HFFc6 (cell line): Measurements from ENCODE around the gene SPSB3. TPM values are rescaled to one million over a fixed set of nuclear protein-coding genes. Genes with fewer than 3 reads are reported as not detected.

Experiments
- DNase-seq: peaks from one replicate; pipeline ENCODE4 v3.0.0-alpha.2; 2018
- H3K27ac Mint-ChIP-seq: 2 replicates; pipeline ENCODE4 v1.8.0; 2020; ENCODE audit warnings: mild to moderate bottlenecking, mixed read lengths
- H3K27me3 Mint-ChIP-seq: 2 replicates; pipeline ENCODE4 v1.8.0; 2021; ENCODE audit warnings: mild to moderate bottlenecking, moderate library complexity, mixed read lengths; ENCODE audit not compliant: insufficient read depth
- H3K36me3 Mint-ChIP-seq: 2 replicates; pipeline ENCODE4 v1.8.0; 2021; ENCODE audit warnings: low read depth, mixed read lengths
- H3K4me1 Mint-ChIP-seq: 2 replicates; pipeline ENCODE4 v1.8.0; 2020; ENCODE audit warnings: low read depth, mixed read lengths
- H3K4me3 Mint-ChIP-seq: 2 replicates; pipeline ENCODE4 v1.8.0; 2020; ENCODE audit warnings: mild to moderate bottlenecking, moderate library complexity, mixed read lengths
- H3K9me3 Mint-ChIP-seq: 2 replicates; pipeline ENCODE4 v1.8.0; 2020; ENCODE audit warnings: mild to moderate bottlenecking, mixed read lengths
- total RNA-seq, 6 experiments: library from RNA; stranded (reverse); fragmentation: NEBNext Ultra II Directional; extraction: Animal tissue kit (Norgen Biotek cat#: 25700); gene quantifications; 2 replicates in 1 of 6; 3 replicates in 5 of 6; pipeline ENCODE4 v1.2.3, GENCODE V29; 2021
- TF ChIP-seq, protein P1 (sequence below): fragments of 200-600 bp; sonication (generic); IDR thresholded peaks from 2 replicates; pipeline ENCODE4 v1.5.0; 2021; ENCODE audit warnings: antibody characterized with exemption, mild to moderate bottlenecking

SPSB3 gene
- total RNA-seq, 6 experiments from 2014 or later = 12.3 to 15.8 (median 13.9) TPM

DNA sequence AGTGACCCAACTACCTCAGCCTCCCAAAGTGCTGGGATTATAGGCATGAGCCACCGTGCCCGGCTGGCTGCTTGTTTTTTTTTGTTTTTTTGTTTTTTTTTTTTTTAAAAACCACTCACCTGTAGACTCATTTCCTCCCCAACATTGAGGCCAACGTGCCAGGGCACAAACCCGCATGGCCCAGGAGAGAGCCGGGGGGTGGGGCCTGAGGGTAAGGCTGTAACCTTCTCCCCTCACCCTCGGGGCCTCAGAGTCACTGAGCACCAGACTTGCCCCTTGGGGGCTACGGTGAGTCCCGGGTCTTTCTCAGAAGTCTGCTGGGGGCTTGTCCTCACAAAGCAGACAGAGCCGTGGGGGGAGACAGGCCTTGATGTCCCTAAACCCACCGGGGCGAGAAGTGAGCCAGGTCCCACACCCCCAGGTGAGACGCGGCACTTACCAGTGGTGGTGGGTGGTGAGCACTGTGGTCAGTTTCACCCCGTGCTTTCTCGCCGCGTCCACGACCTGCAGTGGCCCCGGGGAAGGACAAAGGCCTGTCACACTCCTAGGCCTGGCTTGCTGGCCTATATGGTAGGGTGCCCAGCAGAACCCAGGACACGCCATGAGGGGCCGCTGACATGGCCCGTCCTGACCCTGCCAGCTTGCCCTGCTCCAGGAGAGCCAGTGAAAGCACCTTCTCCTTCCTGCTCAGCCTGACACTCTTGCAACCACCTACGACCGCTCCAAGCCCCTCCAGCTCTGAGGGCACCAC lies 39.7 kb upstream of the SPSB3 start:
- Mint-ChIP-seq H3K27me3 (peaks cover 3% of the 10 kb centered on the region; the same call in 1 of the 2 replicates), H3K4me3 (no peak overlapping the region), H3K9me3 (no peaks in the 10 kb centered on the region), H3K27ac (no peak overlapping the region), H3K4me1 (peaks cover 13% of the 10 kb centered on the region), H3K36me3 (no peaks in the 10 kb centered on the region)
- TF ChIP-seq, protein P1, sequence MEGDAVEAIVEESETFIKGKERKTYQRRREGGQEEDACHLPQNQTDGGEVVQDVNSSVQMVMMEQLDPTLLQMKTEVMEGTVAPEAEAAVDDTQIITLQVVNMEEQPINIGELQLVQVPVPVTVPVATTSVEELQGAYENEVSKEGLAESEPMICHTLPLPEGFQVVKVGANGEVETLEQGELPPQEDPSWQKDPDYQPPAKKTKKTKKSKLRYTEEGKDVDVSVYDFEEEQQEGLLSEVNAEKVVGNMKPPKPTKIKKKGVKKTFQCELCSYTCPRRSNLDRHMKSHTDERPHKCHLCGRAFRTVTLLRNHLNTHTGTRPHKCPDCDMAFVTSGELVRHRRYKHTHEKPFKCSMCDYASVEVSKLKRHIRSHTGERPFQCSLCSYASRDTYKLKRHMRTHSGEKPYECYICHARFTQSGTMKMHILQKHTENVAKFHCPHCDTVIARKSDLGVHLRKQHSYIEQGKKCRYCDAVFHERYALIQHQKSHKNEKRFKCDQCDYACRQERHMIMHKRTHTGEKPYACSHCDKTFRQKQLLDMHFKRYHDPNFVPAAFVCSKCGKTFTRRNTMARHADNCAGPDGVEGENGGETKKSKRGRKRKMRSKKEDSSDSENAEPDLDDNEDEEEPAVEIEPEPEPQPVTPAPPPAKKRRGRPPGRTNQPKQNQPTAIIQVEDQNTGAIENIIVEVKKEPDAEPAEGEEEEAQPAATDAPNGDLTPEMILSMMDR = no peak
- no peak for DNase-seq

DNA sequence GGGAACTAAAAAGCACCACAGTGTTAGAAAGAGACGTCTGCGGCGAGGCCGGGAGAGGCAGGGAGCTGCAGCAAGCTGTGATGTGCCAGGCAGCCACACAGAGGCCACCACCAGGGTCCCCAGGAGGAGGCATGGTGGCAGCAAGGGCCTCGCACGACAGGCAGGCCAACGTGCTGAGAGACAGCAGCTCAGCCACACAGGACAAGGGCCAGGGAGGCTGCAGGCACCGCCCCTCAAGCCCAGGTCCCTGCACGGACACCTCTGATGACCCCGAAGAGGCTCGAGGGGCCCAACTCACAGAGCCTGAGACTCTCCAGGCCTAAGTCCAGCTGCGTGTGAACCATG lies 38.5 kb upstream of the SPSB3 start:
- TF ChIP-seq, protein P1 = no peak
- no peaks in the 10 kb centered on the region for H3K9me3 Mint-ChIP-seq
- no peaks in the 10 kb centered on the region for H3K36me3 Mint-ChIP-seq
- H3K4me1 Mint-ChIP-seq = peaks cover 13% of the 10 kb centered on the region
- no peak for DNase-seq
- H3K4me3 Mint-ChIP-seq = no peak overlapping the region
- H3K27ac Mint-ChIP-seq = no peak overlapping the region
- peaks cover 3% of the 10 kb centered on the region; the same call in 1 of the 2 replicates for H3K27me3 Mint-ChIP-seq

DNA sequence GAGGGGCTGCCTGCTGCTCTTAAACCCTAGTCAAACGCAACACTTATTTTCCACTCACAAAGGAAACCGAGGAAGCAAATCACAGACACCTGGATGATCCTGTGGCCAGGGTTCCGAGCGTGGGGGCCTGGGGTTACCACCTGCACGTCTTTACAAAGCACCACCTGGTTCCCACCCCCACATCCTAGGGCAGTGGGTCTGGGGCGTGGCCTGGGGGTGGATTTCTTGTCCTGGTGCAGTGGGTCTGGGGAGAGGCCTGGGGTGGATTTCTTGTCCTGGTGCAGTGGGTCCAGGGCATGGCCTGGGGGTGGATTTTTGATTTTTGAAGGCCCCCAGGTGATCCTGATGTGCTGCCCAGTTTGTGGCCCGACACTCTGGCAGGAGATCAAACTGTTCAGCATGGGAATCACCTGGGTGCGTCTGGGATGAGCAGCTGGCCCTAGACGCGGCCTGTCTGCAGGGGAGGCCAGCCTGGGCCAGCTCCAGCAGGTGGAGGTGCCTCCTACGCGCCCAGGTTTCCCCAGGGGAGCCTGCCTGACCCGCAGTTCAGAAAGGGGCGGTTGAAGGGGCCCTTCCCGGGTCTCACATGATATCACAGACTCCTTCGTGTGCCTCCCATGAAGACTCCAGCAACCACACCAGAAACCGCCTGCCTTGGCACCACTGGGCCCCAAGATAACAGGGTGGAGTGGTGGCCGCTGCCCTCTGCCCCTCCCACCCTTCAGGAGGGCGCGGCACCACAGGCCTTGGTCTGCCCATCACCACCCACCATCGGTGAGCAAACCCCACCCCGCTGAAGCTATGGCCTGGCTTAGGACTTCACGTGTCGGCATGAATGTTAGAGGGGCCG lies 38.0 kb upstream of the SPSB3 start:
- no peak overlapping the region for H3K4me3 Mint-ChIP-seq
- H3K9me3 Mint-ChIP-seq = no peaks in the 10 kb centered on the region
- no peaks in the 10 kb centered on the region for H3K36me3 Mint-ChIP-seq
- H3K27ac Mint-ChIP-seq = no peak overlapping the region
- H3K4me1 Mint-ChIP-seq = peaks cover 13% of the 10 kb centered on the region
- TF ChIP-seq, protein P1 = no peak
- DNase-seq = no peak
- H3K27me3 Mint-ChIP-seq = peaks cover 3% of the 10 kb centered on the region; the same call in 1 of the 2 replicates

DNA sequence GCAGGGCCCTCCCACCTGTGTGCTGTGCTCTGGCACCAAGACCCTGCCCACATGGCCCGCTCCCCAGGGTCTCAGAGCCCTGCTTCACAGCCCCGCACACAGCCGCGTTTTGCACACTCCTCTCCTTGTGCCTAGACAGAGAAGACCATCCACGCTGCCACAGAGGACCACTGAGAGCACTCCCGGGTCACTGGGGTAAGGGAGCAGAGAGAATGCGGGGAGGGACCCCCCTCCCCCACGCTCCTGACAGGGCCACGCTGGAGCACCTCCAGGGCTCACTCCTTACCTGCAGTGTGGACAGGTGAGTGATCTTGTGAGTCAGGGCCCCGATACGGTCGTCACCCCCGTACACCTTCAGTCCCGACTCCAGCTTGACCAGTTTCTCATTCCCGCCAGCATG lies 37.2 kb upstream of the SPSB3 start:
- TF ChIP-seq, protein P1 = no peak
- H3K27me3 Mint-ChIP-seq = no peaks in the 10 kb centered on the region
- DNase-seq = no peak
- H3K36me3 Mint-ChIP-seq = no peaks in the 10 kb centered on the region
- no peak overlapping the region for H3K4me3 Mint-ChIP-seq
- H3K27ac Mint-ChIP-seq = no peak overlapping the region
- H3K4me1 Mint-ChIP-seq = peaks cover 11% of the 10 kb centered on the region
- H3K9me3 Mint-ChIP-seq = no peaks in the 10 kb centered on the region

DNA sequence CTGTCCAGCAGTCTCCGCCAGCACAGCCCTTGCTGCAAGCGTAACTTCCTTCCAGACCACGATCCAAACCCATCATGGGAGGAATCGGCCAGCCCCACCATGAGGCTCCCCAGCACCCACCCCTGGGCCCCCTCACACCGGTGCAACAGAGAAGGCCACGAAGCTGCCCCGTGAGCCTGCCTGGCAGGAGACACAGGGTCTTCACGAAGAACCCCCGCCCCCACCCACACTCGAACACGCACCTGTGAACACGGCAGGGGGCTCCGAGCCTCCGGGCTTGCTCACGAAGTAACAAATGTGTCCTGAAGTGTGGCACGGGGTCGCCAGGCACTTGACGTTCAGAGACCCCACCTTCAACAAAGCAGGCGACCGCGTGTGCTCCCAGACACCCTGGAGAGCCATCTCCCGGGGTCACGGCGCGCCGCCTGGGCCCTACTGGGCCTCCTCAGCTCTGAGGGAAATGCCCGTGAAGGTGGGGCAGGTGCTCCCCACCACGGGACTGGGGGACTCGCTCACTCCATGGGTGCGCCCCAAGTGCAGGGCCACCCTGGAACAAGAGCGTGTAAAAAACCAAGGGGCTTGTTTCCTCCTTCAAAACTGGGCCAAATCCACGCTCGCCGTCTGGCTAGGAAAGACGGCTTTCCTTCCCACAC lies 36.6 kb upstream of the SPSB3 start:
- no peaks in the 10 kb centered on the region for H3K27me3 Mint-ChIP-seq
- H3K4me3 Mint-ChIP-seq = no peak overlapping the region
- no peak overlapping the region for H3K27ac Mint-ChIP-seq
- no peaks in the 10 kb centered on the region for H3K9me3 Mint-ChIP-seq
- no peak for DNase-seq
- TF ChIP-seq, protein P1 = no peak
- peaks cover under 1% of the 10 kb centered on the region; the same call in 1 of the 2 replicates for H3K36me3 Mint-ChIP-seq
- peaks cover 5% of the 10 kb centered on the region for H3K4me1 Mint-ChIP-seq
